ENCODE results near the gene ZNF658. TPM values are rescaled to one million over a fixed set of nuclear protein-coding genes. Genes with fewer than 3 reads are reported as not detected.

The ZNF658 gene
- total and polyA plus RNA-seq, 2 donors from 2014 or later = 3.1 to 7.1 TPM

Other genes starting within 250 kb of the ZNF658 start
- not detected for gene SPATA31A3, start 91.8 kb downstream of the ZNF658 start, total RNA-seq
- gene SPATA31A3, start 91.8 kb downstream of the ZNF658 start, polyA plus RNA-seq (ENCODE audit: insufficient read depth, low read depth, low replicate concordance) = not detected

Data from kidney (tissue), 2 donors.